GM19467 (cell line): Measurements from ENCODE around the gene TMEM270.

Experiments
- ATAC-seq: cut with Tn5 transposase; IDR thresholded peaks from one replicate; pipeline ENCODE4 v1.9.1; 2021; ENCODE audit warnings: mild to moderate bottlenecking, moderate library complexity; ENCODE audit not compliant: unreplicated experiment

TMEM270 gene

GRCh38 chr7:73903321-73904218, 42.6 kb downstream of the TMEM270 start:
- ATAC-seq: no peak

GRCh38 chr7:73904219-73905137, 43.5 kb downstream of the TMEM270 start:
- no peak for ATAC-seq

- no peak for ATAC-seq
Observed at GRCh38 chr7:73905360-73905759, 44.4 kb downstream of the TMEM270 start.

- no peak for ATAC-seq
Observed at GRCh38 chr7:73906874-73907273, 45.9 kb downstream of the TMEM270 start.

- ATAC-seq: no peak
Observed at GRCh38 chr7:73907554-73908122, 46.7 kb downstream of the TMEM270 start.

- ATAC-seq: no peak
Observed at GRCh38 chr7:73908123-73908611, 47.2 kb downstream of the TMEM270 start.

- ATAC-seq: no peak
Observed at GRCh38 chr7:73909051-73909941, 48.3 kb downstream of the TMEM270 start.

- ATAC-seq: no peak
Observed at GRCh38 chr7:73909996-73910395, 49.0 kb downstream of the TMEM270 start.

GRCh38 chr7:73912223-73912622, 51.3 kb downstream of the TMEM270 start:
- ATAC-seq: no peak
